Right lobe of liver (tissue), 6 donors: Measurements from ENCODE around the gene CCNQ. TPM values are rescaled to one million over a fixed set of nuclear protein-coding genes. Genes with fewer than 3 reads are reported as not detected.

ENCODE experiments used
- ATAC-seq, 4 donors: fragments of 200-7000 bp; cut with Tn5 transposase; one replicate each; pipeline ENCODE4 v1.9.1; 2020; ENCODE audit warnings: mild to moderate bottlenecking in 4 of 4, moderate library complexity in 4 of 4
- DNase-seq, 3 donors: peaks; one replicate each; pipeline ENCODE4 v3.0.0-alpha.2; 2020
- H3K27ac ChIP-seq, 3 donors: fragments of 200-600 bp; one replicate each; pipeline ENCODE4 v1.8.0; 2022
- H3K27me3 ChIP-seq, 2 donors: fragments of 200-600 bp; one replicate each; pipeline ENCODE4 v1.8.0; 2022
- H3K36me3 ChIP-seq, 4 donors: fragments of 200-600 bp; sonication (generic) in 1 of 4; one replicate each; pipeline versions ENCODE4 v1.5.1 to v1.8.0; 2017 to 2022; ENCODE audit warnings: control low read depth in 1 of 4
- H3K4me1 ChIP-seq, 4 donors: fragments of 200-600 bp; sonication (generic) in 1 of 4; one replicate each; pipeline versions ENCODE4 v1.5.1 to v1.8.0; 2017 to 2022; ENCODE audit warnings: control low read depth in 1 of 4
- H3K4me3 ChIP-seq, 3 donors: fragments of 200-600 bp; one replicate each; pipeline ENCODE4 v1.8.0; 2022
- H3K9me3 ChIP-seq, 4 donors: fragments of 200-600 bp; sonication (generic) in 1 of 4; one replicate each; pipeline versions ENCODE4 v1.5.1 to v1.8.0; 2017 to 2022; ENCODE audit warnings: control low read depth in 1 of 4
- POLR2A ChIP-seq: fragments of 450-650 bp; IDR thresholded peaks from one replicate; pipeline ENCODE4 v1.6.1; 2017; ENCODE audit warnings: antibody characterized with exemption, mild to moderate bottlenecking
- WGBS: methylation state at CpG from one replicate; pipeline ENCODE4 v1.1.6; 2018; ENCODE audit warnings: low coverage, low lambda C conversion rate; ENCODE audit not compliant: insufficient coverage; ENCODE audit errors: missing lambda C conversion rate; 5-methylcytosine and 5-hydroxymethylcytosine counted together
- intact Hi-C, 2 donors: fragments of 100-400 bp; cut with DNase I; formaldehyde crosslinking; loops; one replicate each; pipeline versions ENCODE4 v1.11.2 to v1.14.1; 2022
- total RNA-seq, 6 experiments: library from RNA; depleted of rRNA in 2 of 6; stranded (reverse); fragments of >200 nt in 2 of 6; fragmentation: NEBNext Ultra II Directional in 3 of 6; extraction: Animal tissue kit (Norgen Biotek cat#: 25700) in 3 of 6; gene quantifications; one replicate each; pipeline versions ENCODE4 v1.1.0 to v1.2.4, GENCODE V29; 2016 to 2023
- TF ChIP-seq, protein P1 (sequence below), 4 donors: fragments of 200-600 bp in 3 of 4; fragments of 450-650 bp in 1 of 4; IDR thresholded peaks; one replicate each; pipeline versions ENCODE4 v1.5.1 to v1.8.0; 2016 to 2022; ENCODE audit warnings: antibody characterized with exemption in 4 of 4, mild to moderate bottlenecking in 2 of 4
- donor health status: DM: no; HTN: yes; CAD: no.
- donor health status: DM: no; HTN: no; CAD: no.
- donor health status: DM: no; HTN: no; CAD: no.
- donor health status: DM: no; HTN: yes; CAD: no.
- donor health status: DM: no; HTN: yes; CAD: no.

CCNQ gene
- total RNA-seq, 6 experiments from 2014 or later: 5.6 to 14.0 (median 7.5) TPM

DNA sequence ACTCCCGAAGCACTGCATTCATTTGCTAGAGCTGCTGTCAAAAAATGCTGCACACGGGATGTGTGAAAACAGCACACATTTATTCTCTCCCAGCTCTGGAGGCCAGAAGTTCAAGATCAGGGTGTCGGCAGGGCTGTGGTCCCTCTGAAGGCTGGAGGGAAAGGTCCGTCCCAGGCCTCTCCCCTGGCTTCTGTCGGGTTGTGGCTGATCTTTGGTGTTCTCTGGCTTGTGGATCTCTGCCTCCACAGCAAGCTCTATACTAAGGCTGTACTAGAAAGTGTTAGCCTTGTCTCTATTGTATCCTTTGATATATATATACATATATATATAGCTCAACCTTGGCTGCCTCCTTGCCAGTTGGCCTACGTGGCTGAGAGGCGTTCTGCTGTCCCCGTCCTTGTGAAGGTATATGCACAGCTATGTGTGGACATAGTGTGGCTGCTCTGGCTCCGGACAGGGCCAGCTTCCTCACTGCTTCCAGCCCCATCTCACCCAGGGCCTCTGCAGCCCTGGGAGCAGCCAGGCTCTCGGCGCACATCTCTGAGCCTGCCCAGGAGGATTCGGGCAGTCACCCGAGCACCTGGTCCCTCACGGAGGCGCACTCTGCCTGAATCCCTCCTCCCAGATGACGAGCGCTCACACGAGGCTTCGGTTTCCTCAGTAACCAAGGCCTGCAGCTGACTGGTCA lies 33.1 kb upstream of the CCNQ start:
- peak in 1 of 3 donors; percentile 16 for DNase-seq
- intact Hi-C loops: no loop called here
- no peak for TF ChIP-seq POLR2A
- TF ChIP-seq, protein P1, sequence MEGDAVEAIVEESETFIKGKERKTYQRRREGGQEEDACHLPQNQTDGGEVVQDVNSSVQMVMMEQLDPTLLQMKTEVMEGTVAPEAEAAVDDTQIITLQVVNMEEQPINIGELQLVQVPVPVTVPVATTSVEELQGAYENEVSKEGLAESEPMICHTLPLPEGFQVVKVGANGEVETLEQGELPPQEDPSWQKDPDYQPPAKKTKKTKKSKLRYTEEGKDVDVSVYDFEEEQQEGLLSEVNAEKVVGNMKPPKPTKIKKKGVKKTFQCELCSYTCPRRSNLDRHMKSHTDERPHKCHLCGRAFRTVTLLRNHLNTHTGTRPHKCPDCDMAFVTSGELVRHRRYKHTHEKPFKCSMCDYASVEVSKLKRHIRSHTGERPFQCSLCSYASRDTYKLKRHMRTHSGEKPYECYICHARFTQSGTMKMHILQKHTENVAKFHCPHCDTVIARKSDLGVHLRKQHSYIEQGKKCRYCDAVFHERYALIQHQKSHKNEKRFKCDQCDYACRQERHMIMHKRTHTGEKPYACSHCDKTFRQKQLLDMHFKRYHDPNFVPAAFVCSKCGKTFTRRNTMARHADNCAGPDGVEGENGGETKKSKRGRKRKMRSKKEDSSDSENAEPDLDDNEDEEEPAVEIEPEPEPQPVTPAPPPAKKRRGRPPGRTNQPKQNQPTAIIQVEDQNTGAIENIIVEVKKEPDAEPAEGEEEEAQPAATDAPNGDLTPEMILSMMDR (IDR thresholded peaks at IDR 0.05): no peak
- ATAC-seq: no peak
- Histone ChIP-seq H3K27me3 (no peaks in the 10 kb centered on the region), H3K36me3 (no peaks in the 10 kb centered on the region), H3K4me1 (peaks cover 0 to 10% (median 0%) of the 10 kb centered on the region in 4 donors), H3K4me3 (no peak overlapping the region), H3K27ac (no peak overlapping the region), H3K9me3 (no peaks in the 10 kb centered on the region)
- WGBS: 72% methylated on average over 3 of the region's 19 CpGs

DNA sequence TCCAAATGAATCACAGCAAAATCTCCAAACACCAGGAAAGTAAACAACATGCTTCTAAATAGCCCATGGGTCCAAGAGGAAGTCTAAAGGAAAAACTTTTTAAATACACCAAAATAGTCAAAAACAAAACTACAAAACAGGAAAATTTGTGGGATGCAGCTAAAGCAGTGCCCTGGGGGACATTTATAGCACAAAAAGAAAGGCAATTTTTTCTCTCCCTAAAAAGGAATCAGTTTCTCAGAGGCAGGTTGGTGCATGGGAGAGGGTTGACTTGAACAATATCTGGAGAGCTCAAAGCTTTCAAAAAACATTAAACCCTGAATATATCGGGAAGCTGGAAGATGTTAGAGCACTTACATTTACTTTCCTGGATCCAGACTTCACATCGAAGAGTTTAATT lies 32.4 kb upstream of the CCNQ start:
- Histone ChIP-seq H3K4me3 (no peak overlapping the region), H3K4me1 (peaks cover 0 to 10% (median 0%) of the 10 kb centered on the region in 4 donors), H3K36me3 (no peaks in the 10 kb centered on the region), H3K27ac (no peak overlapping the region), H3K9me3 (no peaks in the 10 kb centered on the region), H3K27me3 (no peaks in the 10 kb centered on the region)
- intact Hi-C loops: no loop called here
- ATAC-seq (no peak), DNase-seq (no peak)
- WGBS: 80% methylated on average over 2 of the region's 2 CpGs
- no peak for TF ChIP-seq POLR2A
- TF ChIP-seq, protein P1 (IDR thresholded peaks at IDR 0.05): no peak

DNA sequence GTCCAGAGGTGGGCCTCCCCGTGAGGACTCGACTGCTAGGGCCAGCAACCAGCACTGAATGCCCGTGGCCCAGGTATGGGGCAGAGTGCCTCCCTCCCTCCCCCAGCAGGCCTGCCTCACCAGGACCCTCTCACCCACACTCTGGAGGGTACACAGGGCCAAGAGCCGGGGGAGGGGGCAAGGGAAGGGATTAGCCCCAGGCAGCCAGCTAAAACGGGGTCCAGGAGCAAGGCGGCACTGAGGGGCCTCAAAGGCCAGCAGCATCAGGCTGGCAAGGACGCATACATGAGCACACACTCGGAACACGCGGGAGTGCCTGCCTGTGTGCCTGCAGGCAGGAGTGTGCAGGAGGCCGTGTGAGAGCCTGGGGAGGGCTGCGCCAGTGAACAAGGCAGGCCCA lies 29.7 kb upstream of the CCNQ start:
- WGBS: no CpG with 5 or more reads among the region's 12 CpGs

DNA sequence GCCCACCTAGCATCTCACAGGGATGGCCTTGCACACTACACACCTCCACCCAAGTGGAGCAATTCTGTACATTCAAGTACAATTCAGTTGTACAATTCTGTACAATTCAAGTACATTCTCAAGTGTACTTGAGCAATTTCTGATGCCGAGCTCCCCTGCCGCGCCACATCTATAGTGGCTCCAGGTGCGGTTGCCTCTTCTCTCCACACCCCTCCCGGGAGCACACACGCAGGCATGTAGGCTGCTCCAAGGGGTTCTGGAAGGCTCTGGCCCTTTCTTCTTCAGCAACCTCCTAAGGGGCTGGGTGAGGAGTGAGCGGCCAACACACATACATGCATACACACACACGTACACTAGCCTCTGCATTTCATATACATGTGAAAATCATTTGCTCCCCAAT lies 29.2 kb upstream of the CCNQ start:
- no peak for ATAC-seq

More for the DNA sequence above, 29.7 kb upstream of the CCNQ start:
- ATAC-seq (peak in 1 of 4 donors; percentile 2), DNase-seq (peak in 2 of 3 donors; percentile 16 to 54)
- TF ChIP-seq, protein P1 (IDR thresholded peaks at IDR 0.05): no peak
- TF ChIP-seq POLR2A: no peak
- Histone ChIP-seq H3K36me3 (no peaks in the 10 kb centered on the region), H3K9me3 (no peaks in the 10 kb centered on the region), H3K4me3 (no peak overlapping the region), H3K27ac (no peak overlapping the region), H3K4me1 (peaks cover 0 to 10% (median 0%) of the 10 kb centered on the region in 4 donors), H3K27me3 (no peaks in the 10 kb centered on the region)
- intact Hi-C loops: no loop called here

More for the DNA sequence above, 29.2 kb upstream of the CCNQ start:
- peak overlapping the region in 1 of 3 donors; percentile 51 for H3K27ac ChIP-seq
- no peaks in the 10 kb centered on the region for H3K27me3 ChIP-seq
- H3K36me3 ChIP-seq: no peaks in the 10 kb centered on the region
- no peak overlapping the region for H3K4me3 ChIP-seq
- no peak for TF ChIP-seq POLR2A
- TF ChIP-seq, protein P1 (IDR thresholded peaks at IDR 0.05): no peak
- intact Hi-C loops: no loop called here
- WGBS: no CpG with 5 or more reads among the region's 8 CpGs
- peak in 1 of 3 donors; percentile 11 for DNase-seq
- peaks cover 0 to 10% (median 0%) of the 10 kb centered on the region in 4 donors for H3K4me1 ChIP-seq
- H3K9me3 ChIP-seq: no peaks in the 10 kb centered on the region
